ENCODE results near the gene RAB40B. TPM values are rescaled to one million over a fixed set of nuclear protein-coding genes. Genes with fewer than 3 reads are reported as not detected.

Gene RAB40B
- total and polyA plus RNA-seq, 2 of the 13 experiments (the other 11 are each of a cell fraction or from before 2014, with no cell fraction given): 6.2 to 6.5 TPM

GRCh38 chr17:82668631-82669099 lies 29.8 kb downstream of the RAB40B start (continued):
- peak; percentile 65; the same call in 1 of the 2 replicates for TF ChIP-seq IKZF5 (CRISPR knock-in tag; IDR thresholded peaks at IDR 0.05)
- TF ChIP-seq CTCF (CRISPR knock-in tag; IDR thresholded peaks at IDR 0.05): peak; percentile 96
- peak; percentile 38; the same call in 1 of the 2 replicates for TF ChIP-seq ATF2 (CRISPR knock-in tag; IDR thresholded peaks at IDR 0.05)
- TF ChIP-seq ZNF205 (CRISPR knock-in tag; IDR thresholded peaks at IDR 0.05): peak; percentile 36; the same call in 1 of the 2 replicates
- TF ChIP-seq SALL1 (CRISPR knock-in tag; IDR thresholded peaks at IDR 0.05): peak; percentile 44; the same call in 1 of the 2 replicates
- TF ChIP-seq ZNF121 (CRISPR knock-in tag; IDR thresholded peaks at IDR 0.05): 0 out of 2 replicates have a peak, but pooled peaks have one; percentile 35
- TF ChIP-seq ZZZ3 (CRISPR knock-in tag; IDR thresholded peaks at IDR 0.05; ENCODE audit: borderline replicate concordance): no peak
- TF ChIP-seq KDM3A (CRISPR knock-in tag; IDR thresholded peaks at IDR 0.05; ENCODE audit: low read depth): 0 out of 2 replicates have a peak, but pooled peaks have one; percentile 47
- TF ChIP-seq ZNF614 (CRISPR knock-in tag; IDR thresholded peaks at IDR 0.05; ENCODE audit: borderline replicate concordance): peak; percentile 73; the same call in 1 of the 2 replicates
- peak; percentile 74; the same call in 1 of the 2 replicates for TF ChIP-seq ZNF547 (CRISPR knock-in tag; IDR thresholded peaks at IDR 0.05)
- TF ChIP-seq ZNF251 (CRISPR knock-in tag; IDR thresholded peaks at IDR 0.05): no peak
- peak; percentile 80 for TF ChIP-seq RXRA (CRISPR knock-in tag; IDR thresholded peaks at IDR 0.05)
- peak; percentile 83; the same call in 1 of the 2 replicates for TF ChIP-seq ZNF33B (CRISPR knock-in tag; IDR thresholded peaks at IDR 0.05)
- TF ChIP-seq THAP11 (CRISPR knock-in tag; IDR thresholded peaks at IDR 0.05): peak; percentile 68
- peak; percentile 69; the same call in 1 of the 2 replicates for TF ChIP-seq ZSCAN31 (CRISPR knock-in tag; IDR thresholded peaks at IDR 0.05; ENCODE audit: low read depth)
- TF ChIP-seq ZNF512B (CRISPR knock-in tag; IDR thresholded peaks at IDR 0.05; ENCODE audit: borderline replicate concordance): 0 out of 2 replicates have a peak, but pooled peaks have one; percentile 46
- TF ChIP-seq ZBTB33 (CRISPR knock-in tag; IDR thresholded peaks at IDR 0.05): peak; percentile 85; the same call in 1 of the 2 replicates
- 0 out of 2 replicates have a peak, but pooled peaks have one; percentile 70 for TF ChIP-seq MYNN (CRISPR knock-in tag; IDR thresholded peaks at IDR 0.05; ENCODE audit: low read depth)
- no peak for TF ChIP-seq ZFAT (CRISPR knock-in tag; conservative IDR thresholded peaks at IDR 0.05)
- TF ChIP-seq KLF9 (CRISPR knock-in tag; IDR thresholded peaks at IDR 0.05; ENCODE audit: low read depth): no peak
- peak; percentile 41; the same call in 1 of the 2 replicates for TF ChIP-seq SPEN (CRISPR knock-in tag; IDR thresholded peaks at IDR 0.05; ENCODE audit: low read depth)
